C4-2B (cell line): ENCODE measurements around the gene VPS8.

Experiments used
- H3K27ac ChIP-seq: fragments of 450-650 bp; 2 replicates; pipeline ENCODE4 v1.5.1; 2017
- ZFX ChIP-seq: fragments of 450-650 bp; IDR thresholded peaks from 2 replicates; pipeline ENCODE4 v1.6.1; 2017
- TF ChIP-seq, protein P1 (sequence below): fragments of 450-650 bp; conservative IDR thresholded peaks from 2 replicates; pipeline ENCODE4 v1.5.1; 2017; ENCODE audit warnings: mild to moderate bottlenecking

Gene VPS8

DNA sequence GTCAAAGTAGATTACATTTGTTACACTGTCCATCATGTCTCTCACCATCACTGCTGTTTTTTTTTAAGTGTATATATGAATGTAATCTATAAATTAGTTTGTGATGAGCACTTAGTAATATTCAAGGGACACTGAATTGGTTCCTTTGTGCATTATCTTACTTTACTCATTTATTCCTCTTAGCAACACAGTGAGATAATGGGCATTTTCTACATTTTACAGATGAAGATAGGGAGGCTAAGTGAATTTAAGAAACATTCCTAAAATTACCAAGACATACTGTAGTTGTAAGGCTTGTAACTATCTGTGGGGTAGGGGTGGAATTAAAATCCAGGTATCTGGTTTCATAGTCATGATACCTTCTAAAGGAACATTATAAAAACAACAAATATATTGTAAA is 33.9 kb downstream of the VPS8 start:
- H3K27ac ChIP-seq, result no peak overlapping the region
- TF ChIP-seq, protein P1, sequence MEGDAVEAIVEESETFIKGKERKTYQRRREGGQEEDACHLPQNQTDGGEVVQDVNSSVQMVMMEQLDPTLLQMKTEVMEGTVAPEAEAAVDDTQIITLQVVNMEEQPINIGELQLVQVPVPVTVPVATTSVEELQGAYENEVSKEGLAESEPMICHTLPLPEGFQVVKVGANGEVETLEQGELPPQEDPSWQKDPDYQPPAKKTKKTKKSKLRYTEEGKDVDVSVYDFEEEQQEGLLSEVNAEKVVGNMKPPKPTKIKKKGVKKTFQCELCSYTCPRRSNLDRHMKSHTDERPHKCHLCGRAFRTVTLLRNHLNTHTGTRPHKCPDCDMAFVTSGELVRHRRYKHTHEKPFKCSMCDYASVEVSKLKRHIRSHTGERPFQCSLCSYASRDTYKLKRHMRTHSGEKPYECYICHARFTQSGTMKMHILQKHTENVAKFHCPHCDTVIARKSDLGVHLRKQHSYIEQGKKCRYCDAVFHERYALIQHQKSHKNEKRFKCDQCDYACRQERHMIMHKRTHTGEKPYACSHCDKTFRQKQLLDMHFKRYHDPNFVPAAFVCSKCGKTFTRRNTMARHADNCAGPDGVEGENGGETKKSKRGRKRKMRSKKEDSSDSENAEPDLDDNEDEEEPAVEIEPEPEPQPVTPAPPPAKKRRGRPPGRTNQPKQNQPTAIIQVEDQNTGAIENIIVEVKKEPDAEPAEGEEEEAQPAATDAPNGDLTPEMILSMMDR, result no peak
- no peak for TF ChIP-seq ZFX

- H3K27ac ChIP-seq, result no peak overlapping the region
- no peak for TF ChIP-seq ZFX
- TF ChIP-seq, protein P1, result no peak
These were observed 34.5 kb downstream of the VPS8 start for GRCh38 chr3:184846496-184846895.

DNA sequence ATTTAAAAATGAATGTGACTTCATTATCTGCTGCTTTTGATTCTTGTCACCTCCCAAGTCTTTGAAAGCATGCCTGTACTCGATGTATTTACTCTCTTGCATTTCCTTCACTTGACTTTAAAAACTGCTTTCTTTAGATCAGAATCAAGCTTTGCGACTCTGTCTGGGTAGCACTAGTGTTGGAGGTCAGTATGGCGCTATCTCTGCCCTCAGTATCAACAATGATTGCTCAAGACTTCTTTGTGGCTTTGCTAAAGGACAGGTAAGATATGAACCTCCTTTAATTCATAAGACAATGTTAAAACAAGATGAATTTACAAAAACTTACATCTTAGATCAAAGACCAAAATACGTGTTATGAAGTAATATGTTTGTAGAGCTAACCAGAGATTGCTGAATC is 37.0 kb downstream of the VPS8 start:
- no peak overlapping the region for H3K27ac ChIP-seq
- TF ChIP-seq, protein P1, result no peak
- TF ChIP-seq ZFX, result no peak

GRCh38 chr3:184850201-184850600 is 38.2 kb downstream of the VPS8 start:
- TF ChIP-seq, protein P1, result no peak
- no peak for TF ChIP-seq ZFX
- no peak overlapping the region for H3K27ac ChIP-seq

DNA sequence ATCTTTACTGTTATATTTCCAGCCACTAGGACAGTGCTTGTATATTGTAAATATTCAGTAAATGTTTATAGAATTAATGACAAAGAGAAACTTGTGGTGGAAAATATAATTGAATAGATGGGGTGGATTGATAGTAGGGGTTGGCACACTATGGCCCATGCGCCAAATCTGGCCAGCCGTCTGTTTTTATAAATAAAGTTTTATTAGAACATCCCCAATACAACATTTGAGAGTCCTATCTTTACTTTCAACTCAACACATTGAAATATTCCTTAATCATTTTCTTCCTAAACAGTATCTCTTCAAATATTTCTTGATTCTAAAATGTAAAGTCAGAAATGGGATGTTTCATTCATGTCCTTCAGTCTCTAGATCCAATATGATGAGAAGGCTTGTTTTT is 45.1 kb downstream of the VPS8 start:
- H3K27ac ChIP-seq, result no peak overlapping the region
- TF ChIP-seq, protein P1, result no peak
- TF ChIP-seq ZFX, result no peak

- TF ChIP-seq ZFX, result no peak
- TF ChIP-seq, protein P1, result no peak
- H3K27ac ChIP-seq, result no peak overlapping the region
These were observed 52.0 kb downstream of the VPS8 start for GRCh38 chr3:184864000-184864399.

- TF ChIP-seq, protein P1, result no peak
- no peak for TF ChIP-seq ZFX
- no peak overlapping the region for H3K27ac ChIP-seq
These were observed 56.5 kb downstream of the VPS8 start for GRCh38 chr3:184868477-184868876.
